K562 treated with DMSO at 1 percent for 12 hours (cell line): ENCODE results near the gene TFEB. TPM values are rescaled to one million over a fixed set of nuclear protein-coding genes. Genes with fewer than 3 reads are reported as not detected.

Experiments
- total RNA-seq: library from RNA; unstranded; fragments of 300-600 nt; gene quantifications from 2 replicates; pipeline ENCODE4 v1.2.3, GENCODE V29; 2022; ENCODE audit not compliant: insufficient read depth

TFEB gene
- 4.2 and 7.7 TPM in 2 replicates for total RNA-seq

GRCh38 chr6:41735427-41736185 is at the start of gene TFEB:
TSS of gene TFEB (minus strand) at chr6:41735608. CDS start at chr6:41691213, 44,395 bp downstream.

GRCh38 chr6:41780551-41781365 is 45.4 kb upstream of the TFEB start, which contains the start of gene PRICKLE4:
TSS of gene PRICKLE4 (plus strand) at chr6:41780782. CDS start at chr6:41783474, 2,692 bp downstream.

GRCh38 chr6:41779788-41780550 is 44.6 kb upstream of the TFEB start, which contains the start of gene FRS3:
TSS of gene FRS3 (minus strand) at chr6:41779900. CDS start at chr6:41776987, 2,913 bp downstream.

GRCh38 chr6:41747256-41748101 is 12.1 kb upstream of the TFEB start, which contains the start of gene PGC:
TSS of gene PGC (minus strand) at chr6:41747397. CDS start at chr6:41747334, 63 bp downstream.

GRCh38 chr6:41638002-41638934 is 97.1 kb downstream of the TFEB start, which contains the start of gene MDFI:
TSS of gene MDFI (plus strand) at chr6:41638468. CDS start at chr6:41638750, 282 bp downstream.

Other genes starting within 250 kb of the TFEB start
- 17.7 and 47.1 TPM in 2 replicates for gene FOXP4, start 189.2 kb downstream of the TFEB start, total RNA-seq
- not detected in 2 replicates for gene MDFI, start 97.1 kb downstream of the TFEB start, total RNA-seq
- not detected in 2 replicates for gene PGC, start 11.8 kb upstream of the TFEB start, total RNA-seq
- 3.4 and 7.2 TPM in 2 replicates for gene FRS3, start 44.3 kb upstream of the TFEB start, total RNA-seq
- gene PRICKLE4, start 45.2 kb upstream of the TFEB start, total RNA-seq = 1.8 and 3.0 TPM in 2 replicates
- gene TOMM6, start 52.1 kb upstream of the TFEB start, total RNA-seq = 387 and 456 TPM in 2 replicates
- 1.5 and 10.9 TPM in 2 replicates for gene USP49, start 159.8 kb upstream of the TFEB start, total RNA-seq
- 10.2 and 28.2 TPM in 2 replicates for gene MED20, start 185.5 kb upstream of the TFEB start, total RNA-seq
- gene BYSL, start 185.9 kb upstream of the TFEB start, total RNA-seq = 24.3 and 28.4 TPM in 2 replicates
- 237 and 263 TPM in 2 replicates for gene CCND3, start 206.2 kb upstream of the TFEB start, total RNA-seq